ENCODE data around the gene EIF2S2. TPM values are rescaled to one million over a fixed set of nuclear protein-coding genes. Genes with fewer than 3 reads are reported as not detected.
"Not testable (repeated sequence)": the region's sequence is repeated elsewhere in the genome, so short reads cannot be mapped to it uniquely, and the experiment has no call there.

The EIF2S2 gene
- total RNA-seq, 2 donors from 2014 or later, result 18.8 to 20.6 TPM

DNA sequence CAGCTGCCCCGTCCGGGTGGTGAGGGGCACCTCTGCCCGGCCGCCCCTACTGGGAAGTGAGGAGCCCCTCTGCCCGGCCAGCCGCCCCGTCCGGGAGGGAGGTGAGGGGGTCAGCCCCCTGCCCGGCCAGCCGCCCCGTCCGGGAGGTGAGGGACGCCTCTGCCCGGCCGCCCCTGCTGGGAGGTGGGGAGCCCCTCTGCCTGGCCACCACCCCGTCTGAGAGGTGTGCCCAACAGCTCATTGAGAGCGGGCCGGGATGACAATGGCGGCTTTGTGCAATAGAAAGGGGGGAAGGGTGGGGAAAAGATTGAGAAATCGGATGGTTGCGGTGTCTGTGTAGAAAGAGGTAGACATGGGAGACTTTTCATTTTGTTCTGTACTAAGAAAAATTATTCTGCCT lies 20.9 kb upstream of the EIF2S2 start:
- DNase-seq; H3K9me3 ChIP-seq (ENCODE audit: control insufficient read depth, low read length, poor library complexity, severe bottlenecking); H3K27ac Mint-ChIP-seq; H3K4me3 Mint-ChIP-seq; H3K4me1 Mint-ChIP-seq; H3K36me3 Mint-ChIP-seq (ENCODE audit: low read depth); ATAC-seq: not testable (repeated sequence)
- H3K27me3 Mint-ChIP-seq, result peaks cover 29% of the 10 kb centered on the region

- peaks cover 29% of the 10 kb centered on the region for H3K27me3 Mint-ChIP-seq
- H3K9me3 ChIP-seq (ENCODE audit: control insufficient read depth, low read length, poor library complexity, severe bottlenecking); H3K4me1 Mint-ChIP-seq; H3K4me3 Mint-ChIP-seq; ATAC-seq; H3K27ac Mint-ChIP-seq; H3K36me3 Mint-ChIP-seq (ENCODE audit: low read depth); DNase-seq: not testable (repeated sequence)
These were observed 20.4 kb upstream of the EIF2S2 start for GRCh38 chr20:34132491-34132890.

- Mint-ChIP-seq H3K36me3 (ENCODE audit: low read depth) (no peaks in the 10 kb centered on the region), H3K27me3 (peaks cover 27% of the 10 kb centered on the region), H3K4me3 (no peak overlapping the region), H3K27ac (no peak overlapping the region), H3K4me1 (peaks cover 5% of the 10 kb centered on the region)
- ATAC-seq, result no peak
- DNase-seq, result no peak
- H3K9me3 ChIP-seq (ENCODE audit: control insufficient read depth, low read length, poor library complexity, severe bottlenecking), result no peaks in the 10 kb centered on the region
These were observed 19.4 kb upstream of the EIF2S2 start for GRCh38 chr20:34131491-34131890.

GRCh38 chr20:34129518-34130162 lies 17.6 kb upstream of the EIF2S2 start:
- peak; percentile 19 to 35 (median 19) for DNase-seq
- Mint-ChIP-seq H3K4me1 (peaks cover 5% of the 10 kb centered on the region), H3K27ac (no peak overlapping the region), H3K36me3 (ENCODE audit: low read depth) (no peaks in the 10 kb centered on the region), H3K27me3 (peaks cover 20% of the 10 kb centered on the region), H3K4me3 (no peak overlapping the region)
- H3K9me3 ChIP-seq (ENCODE audit: control insufficient read depth, low read length, poor library complexity, severe bottlenecking), result no peaks in the 10 kb centered on the region
- peak; percentile 92 for ATAC-seq

DNA sequence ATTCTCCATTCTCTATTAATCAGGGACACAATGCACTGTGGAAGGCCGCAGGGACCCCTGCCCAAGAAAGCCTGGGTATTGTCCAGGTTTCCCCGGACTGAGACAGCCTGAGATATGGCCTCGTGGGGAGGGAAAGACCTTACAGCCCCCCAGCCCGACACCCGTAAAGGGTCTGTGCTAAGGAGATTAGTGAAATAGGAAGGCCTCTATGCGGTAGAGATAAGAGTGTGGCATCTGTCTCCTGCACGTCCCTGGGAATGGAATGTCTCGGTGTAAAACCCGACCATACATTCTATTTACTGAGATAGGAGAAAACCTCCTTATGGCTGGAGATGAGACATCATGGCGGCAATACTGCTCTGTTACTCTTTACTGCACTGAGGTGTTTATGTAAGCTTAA lies 15.7 kb upstream of the EIF2S2 start:
- H3K4me3 Mint-ChIP-seq, result no peak overlapping the region
- H3K27ac Mint-ChIP-seq, result no peak overlapping the region
- DNase-seq, result no peak
- H3K9me3 ChIP-seq (ENCODE audit: control insufficient read depth, low read length, poor library complexity, severe bottlenecking), result no peaks in the 10 kb centered on the region
- H3K36me3 Mint-ChIP-seq (ENCODE audit: low read depth), result no peaks in the 10 kb centered on the region
- peaks cover 10% of the 10 kb centered on the region for H3K4me1 Mint-ChIP-seq
- H3K27me3 Mint-ChIP-seq, result peaks cover 26% of the 10 kb centered on the region
- no peak for ATAC-seq

- no peak overlapping the region for H3K27ac Mint-ChIP-seq
- peaks cover 27% of the 10 kb centered on the region for H3K27me3 Mint-ChIP-seq
- DNase-seq (no peak), ATAC-seq (peak; percentile 32)
- H3K4me3 Mint-ChIP-seq, result no peak overlapping the region
- H3K4me1 Mint-ChIP-seq, result peaks cover 11% of the 10 kb centered on the region
- H3K9me3 ChIP-seq (ENCODE audit: control insufficient read depth, low read length, poor library complexity, severe bottlenecking), result no peaks in the 10 kb centered on the region
- no peaks in the 10 kb centered on the region for H3K36me3 Mint-ChIP-seq (ENCODE audit: low read depth)
These were observed 12.6 kb upstream of the EIF2S2 start for GRCh38 chr20:34124469-34125249.

DNA sequence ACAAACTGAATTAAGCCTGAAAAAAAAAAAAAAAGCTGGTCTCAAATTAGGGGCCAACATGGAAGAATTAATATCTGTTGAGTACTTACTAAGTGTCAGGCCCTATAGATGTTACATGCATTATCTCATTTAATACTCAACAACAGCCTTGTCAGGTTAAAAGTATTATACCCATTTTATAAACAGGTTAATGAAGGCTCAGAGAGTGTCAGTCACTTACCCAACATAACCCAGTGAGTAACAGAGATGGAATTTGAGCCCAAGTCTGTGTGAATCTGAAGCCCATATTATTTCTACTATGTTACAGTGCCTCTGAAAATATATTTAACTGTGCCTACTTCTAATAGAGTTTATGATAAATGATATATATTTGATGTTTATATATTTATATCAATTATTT lies 11.3 kb upstream of the EIF2S2 start:
- Mint-ChIP-seq H3K27me3 (peaks cover 25% of the 10 kb centered on the region), H3K4me3 (no peak overlapping the region), H3K27ac (no peak overlapping the region), H3K4me1 (peaks cover 7% of the 10 kb centered on the region), H3K36me3 (ENCODE audit: low read depth) (no peaks in the 10 kb centered on the region)
- DNase-seq (no peak), ATAC-seq (no peak)
- no peaks in the 10 kb centered on the region for H3K9me3 ChIP-seq (ENCODE audit: control insufficient read depth, low read length, poor library complexity, severe bottlenecking)

- DNase-seq (no peak), ATAC-seq (no peak)
- peaks cover 7% of the 10 kb centered on the region for H3K4me1 Mint-ChIP-seq
- peaks cover 22% of the 10 kb centered on the region for H3K27me3 Mint-ChIP-seq
- H3K9me3 ChIP-seq (ENCODE audit: control insufficient read depth, low read length, poor library complexity, severe bottlenecking), result no peaks in the 10 kb centered on the region
- H3K4me3 Mint-ChIP-seq, result no peak overlapping the region
- no peaks in the 10 kb centered on the region for H3K36me3 Mint-ChIP-seq (ENCODE audit: low read depth)
- H3K27ac Mint-ChIP-seq, result no peak overlapping the region
These were observed 10.4 kb upstream of the EIF2S2 start for GRCh38 chr20:34122274-34122980.

DNA sequence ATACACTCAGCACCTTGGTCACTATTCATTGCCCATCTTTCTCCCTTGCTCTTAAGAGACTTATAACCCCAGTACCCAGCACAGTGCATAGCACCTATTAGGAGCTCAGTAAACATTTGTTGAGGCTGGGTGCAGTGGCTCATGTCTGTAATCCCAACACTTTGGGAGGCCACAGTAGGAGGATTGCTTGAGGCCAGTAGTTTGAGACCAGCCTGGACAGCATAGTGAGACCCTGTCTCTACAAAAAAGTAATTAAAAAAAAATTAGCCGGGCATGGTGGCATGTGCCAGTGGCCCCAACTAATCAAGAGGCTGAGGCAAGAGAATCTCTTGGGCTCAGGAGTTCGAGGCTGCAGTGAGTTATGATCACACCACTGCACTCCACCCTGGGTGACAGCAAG lies 8.2 kb upstream of the EIF2S2 start:
- no peak overlapping the region for H3K27ac Mint-ChIP-seq
- H3K4me3 Mint-ChIP-seq, result no peak overlapping the region
- peaks cover 7% of the 10 kb centered on the region for H3K4me1 Mint-ChIP-seq
- no peaks in the 10 kb centered on the region for H3K9me3 ChIP-seq (ENCODE audit: control insufficient read depth, low read length, poor library complexity, severe bottlenecking)
- no peak for ATAC-seq
- H3K36me3 Mint-ChIP-seq (ENCODE audit: low read depth), result no peaks in the 10 kb centered on the region
- DNase-seq, result no peak
- H3K27me3 Mint-ChIP-seq, result peaks cover 19% of the 10 kb centered on the region

GRCh38 chr20:34115232-34115631 lies 3.2 kb upstream of the EIF2S2 start:
- H3K4me3 Mint-ChIP-seq, result no peak overlapping the region
- no peak overlapping the region for H3K27ac Mint-ChIP-seq
- no peaks in the 10 kb centered on the region for H3K9me3 ChIP-seq (ENCODE audit: control insufficient read depth, low read length, poor library complexity, severe bottlenecking)
- H3K4me1 Mint-ChIP-seq, result peaks cover 14% of the 10 kb centered on the region
- no peak for DNase-seq
- peaks cover 2% of the 10 kb centered on the region for H3K36me3 Mint-ChIP-seq (ENCODE audit: low read depth)
- peaks cover 8% of the 10 kb centered on the region for H3K27me3 Mint-ChIP-seq
- no peak for ATAC-seq

- H3K27me3 Mint-ChIP-seq, result peaks cover 8% of the 10 kb centered on the region
- ATAC-seq (no peak), DNase-seq (no peak)
- H3K27ac Mint-ChIP-seq, result no peak overlapping the region
- peaks cover 17% of the 10 kb centered on the region for H3K4me1 Mint-ChIP-seq
- peak overlapping the region; percentile 28 for H3K4me3 Mint-ChIP-seq
- H3K36me3 Mint-ChIP-seq (ENCODE audit: low read depth), result peaks cover 2% of the 10 kb centered on the region
- H3K9me3 ChIP-seq (ENCODE audit: control insufficient read depth, low read length, poor library complexity, severe bottlenecking), result no peaks in the 10 kb centered on the region
These were observed 2.8 kb upstream of the EIF2S2 start for GRCh38 chr20:34114809-34115208.

GRCh38 chr20:34112600-34113101 lies 608 bp upstream of the EIF2S2 start:
- Mint-ChIP-seq H3K4me1 (peaks cover 32% of the 10 kb centered on the region), H3K36me3 (ENCODE audit: low read depth) (peaks cover 2% of the 10 kb centered on the region), H3K27ac (peak overlapping the region; percentile 98), H3K27me3 (no peaks in the 10 kb centered on the region), H3K4me3 (peak overlapping the region; percentile 98)
- DNase-seq (no peak), ATAC-seq (no peak)
- H3K9me3 ChIP-seq (ENCODE audit: control insufficient read depth, low read length, poor library complexity, severe bottlenecking), result no peaks in the 10 kb centered on the region
